Activated CD4-positive, alpha-beta T cell treated with anti-CD3 and anti-CD28 coated beads, Interleukin-10, Interleukin-2, amounts not matched to agents 100 ng/mL and 50 ng/mL, durations not matched to agents 16 hours and 8 hours (primary cell): ENCODE data around the gene VAPA.
"Not testable (repeated sequence)": the region's sequence is repeated elsewhere in the genome, so short reads cannot be mapped to it uniquely, and the experiment has no call there.

Experiments used
- DNase-seq: peaks from one replicate; pipeline ENCODE4 v3.0.0-alpha.2; 2020

VAPA gene

DNA sequence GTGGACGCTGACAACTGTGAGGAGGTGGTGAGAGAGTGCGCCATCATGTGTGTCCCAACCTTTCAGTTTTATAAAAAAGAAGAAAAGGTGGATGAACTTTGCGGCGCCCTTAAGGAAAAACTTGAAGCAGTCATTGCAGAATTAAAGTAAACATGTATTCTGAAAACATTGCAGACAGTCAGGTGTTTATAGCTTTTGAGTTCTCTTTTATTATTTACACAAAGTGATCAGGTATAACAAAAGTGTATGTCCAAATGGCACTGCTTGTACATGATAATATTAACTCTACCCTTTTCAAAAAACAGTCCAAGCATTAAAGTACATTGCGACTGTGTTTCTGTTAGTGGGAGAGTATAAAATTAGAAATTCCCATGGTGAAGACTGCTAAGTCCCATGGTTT, 25.8 kb upstream of the VAPA start:
- DNase-seq, result no peak

- DNase-seq, result no peak
Observed at GRCh38 chr18:9890196-9890595, 23.6 kb upstream of the VAPA start.

- DNase-seq, result no peak
Observed at GRCh38 chr18:9890957-9891356, 22.9 kb upstream of the VAPA start.

DNA sequence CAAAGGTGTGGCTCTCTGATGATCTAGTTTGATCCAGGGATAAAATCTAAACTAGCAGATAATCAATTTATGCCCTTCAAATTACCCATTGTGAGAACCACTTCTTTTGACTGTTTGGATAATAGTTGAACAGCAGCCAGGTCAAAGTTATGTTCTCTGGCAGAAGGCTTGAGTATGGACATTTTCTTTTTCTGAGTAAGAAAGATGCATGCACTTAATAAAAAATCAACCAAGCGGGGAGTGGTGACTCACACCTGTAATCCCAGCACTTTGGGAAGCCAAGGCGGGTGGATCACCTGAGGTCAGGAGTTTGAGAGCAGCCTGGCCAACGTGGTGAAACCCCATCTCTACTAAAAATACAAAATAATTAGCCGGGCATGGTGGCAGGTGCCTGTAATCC, 22.3 kb upstream of the VAPA start:
- DNase-seq, result not testable (repeated sequence)

DNA sequence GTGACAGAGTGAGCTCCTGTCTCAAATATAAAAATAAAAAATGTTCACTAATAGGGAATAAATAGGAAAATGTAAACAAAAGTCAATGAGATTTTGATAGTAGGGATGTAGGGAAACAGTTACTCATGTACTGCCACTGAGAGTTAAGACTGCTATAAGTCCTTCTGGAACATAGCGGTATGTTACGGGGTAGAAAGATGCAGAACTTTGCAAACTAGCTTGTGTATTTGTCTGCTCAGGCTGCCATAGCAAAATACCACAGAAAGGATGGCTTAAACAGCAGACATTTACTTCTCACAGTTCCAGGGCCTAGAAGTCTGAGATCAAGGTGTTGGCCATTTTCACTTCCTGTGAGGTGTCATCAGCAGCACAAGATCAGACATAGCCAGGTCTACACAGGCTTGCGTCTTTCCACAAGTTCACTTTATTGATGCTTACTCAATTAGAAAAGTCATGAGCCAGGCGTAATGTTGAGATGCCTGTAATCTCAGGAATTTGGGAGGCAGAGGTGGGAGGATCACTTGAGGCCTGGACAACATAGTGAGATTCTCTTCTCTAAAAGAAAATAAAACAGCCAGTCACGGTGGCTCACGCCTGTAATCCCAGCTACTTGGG, 19.3 kb upstream of the VAPA start:
- no peak for DNase-seq

DNA sequence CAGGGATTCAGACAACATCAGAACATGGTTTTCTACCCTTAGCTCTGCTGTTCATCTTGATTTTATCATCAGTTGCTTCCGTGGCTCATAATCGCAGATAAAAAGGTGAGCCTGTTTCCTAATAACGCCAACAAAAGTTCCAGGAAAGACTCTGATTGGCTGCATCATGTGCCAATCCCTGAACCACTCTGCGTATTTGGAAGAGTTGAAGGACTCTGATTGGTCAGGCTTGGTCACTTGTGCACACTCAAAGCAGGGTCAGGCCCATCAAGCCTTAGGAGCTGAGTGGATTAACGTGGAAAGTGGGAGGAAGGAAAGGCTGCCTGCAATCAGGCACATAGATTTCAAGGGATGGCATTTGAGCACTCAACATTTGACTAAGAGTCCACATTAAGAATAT, 16.7 kb upstream of the VAPA start:
- DNase-seq, result no peak

DNA sequence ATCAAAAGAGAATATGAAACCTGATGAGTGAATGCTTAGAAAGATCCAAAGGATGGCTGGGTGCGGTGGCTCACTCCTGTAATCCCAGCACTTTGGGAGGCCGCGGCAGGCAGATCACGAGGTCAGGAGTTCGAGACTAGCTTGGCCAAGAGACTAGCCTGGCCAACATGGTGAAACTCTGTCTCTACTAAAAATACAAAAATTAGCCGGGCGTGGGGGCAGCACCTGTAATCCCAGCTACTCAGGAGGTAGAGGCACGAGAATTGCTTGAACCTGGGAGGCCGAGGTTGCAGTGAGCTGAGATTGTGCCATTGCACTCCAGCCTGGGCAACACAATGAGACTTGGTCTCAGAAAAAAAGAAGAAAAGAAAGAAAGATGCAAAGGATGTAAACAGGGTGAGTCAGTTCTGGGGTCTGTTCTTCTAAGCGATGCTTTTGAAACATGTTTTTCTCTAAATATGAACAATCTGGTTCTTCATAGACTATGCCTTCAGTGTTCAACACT, 16.0 kb upstream of the VAPA start:
- DNase-seq, result not testable (repeated sequence)

DNA sequence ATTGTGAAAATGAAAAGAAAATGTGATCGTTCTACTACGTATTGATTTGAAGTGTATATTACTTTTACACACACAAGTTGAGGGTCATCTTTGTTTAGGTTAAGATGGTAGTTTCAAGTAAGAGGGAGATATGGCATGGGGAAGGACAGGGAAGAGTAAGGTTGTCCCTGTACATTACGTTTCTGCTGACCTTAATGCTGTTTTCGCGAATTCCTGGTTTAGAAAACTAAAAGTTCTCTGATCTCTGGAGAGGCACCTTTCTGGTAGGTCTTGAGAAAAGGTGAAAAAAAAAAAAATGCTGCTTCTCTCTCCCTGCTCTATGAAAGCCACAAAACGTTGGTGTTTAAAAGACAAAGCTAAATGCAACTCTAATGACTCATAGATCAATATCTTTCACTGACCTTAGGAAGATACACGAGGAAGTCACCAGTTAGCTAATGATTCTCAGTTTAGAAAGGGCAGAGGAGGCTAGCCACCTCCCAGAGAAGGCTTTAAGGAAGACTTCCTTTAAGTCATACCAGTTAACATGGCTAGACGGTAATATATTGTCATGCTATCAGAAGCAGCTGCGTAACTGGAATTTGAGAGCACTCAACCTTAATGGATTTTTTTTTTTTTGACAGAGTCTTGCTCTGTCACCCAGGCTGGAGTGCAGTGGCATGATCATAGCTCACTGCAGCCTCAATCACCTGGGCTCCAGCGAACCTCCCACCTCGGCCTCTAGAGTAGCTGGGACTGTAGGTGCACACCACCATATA, 14.8 kb upstream of the VAPA start:
- DNase-seq, result peak; percentile 20

DNA sequence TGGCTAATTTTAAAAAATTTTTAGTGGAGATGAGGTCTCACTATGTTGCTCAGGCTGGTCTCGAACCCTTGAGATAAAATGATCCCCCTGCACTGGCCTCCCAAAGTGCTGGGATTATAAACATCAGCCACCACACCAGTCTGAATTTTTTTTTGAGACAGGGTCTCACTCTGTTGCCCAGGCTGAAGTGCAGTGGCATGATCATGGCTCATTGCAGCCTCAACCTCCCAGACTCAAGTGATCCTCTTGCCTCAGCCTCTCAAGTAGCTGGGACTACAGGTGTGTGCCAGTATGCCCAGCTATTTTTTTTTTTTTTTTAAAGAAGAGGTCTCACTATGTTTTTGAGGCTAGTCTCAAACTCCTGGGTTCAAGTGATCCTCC, 14.3 kb upstream of the VAPA start:
- not testable (repeated sequence) for DNase-seq

- DNase-seq, result no peak
Observed at GRCh38 chr18:9900699-9901098, 13.1 kb upstream of the VAPA start.

DNA sequence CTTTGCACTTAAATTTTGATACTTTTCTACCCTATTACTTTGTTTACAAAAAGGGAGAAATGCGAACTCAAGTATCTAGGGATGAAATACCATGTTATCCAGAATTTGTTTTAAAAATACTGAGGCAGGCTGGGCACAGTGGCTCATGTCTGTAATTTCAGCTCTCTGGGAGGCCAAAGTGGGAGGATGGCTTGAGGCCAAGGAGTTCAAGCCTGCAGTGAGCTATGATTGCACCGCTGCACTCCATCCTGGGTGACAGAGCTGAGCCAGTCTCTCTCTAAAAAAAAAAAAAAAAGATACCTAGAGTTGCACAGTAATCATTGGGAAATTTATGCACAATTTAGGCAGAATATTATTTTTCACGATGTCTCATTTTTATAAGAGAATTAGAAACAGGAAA, 12.4 kb upstream of the VAPA start:
- no peak for DNase-seq

GRCh38 chr18:9902264-9902663, 11.6 kb upstream of the VAPA start:
- not testable (repeated sequence) for DNase-seq

DNA sequence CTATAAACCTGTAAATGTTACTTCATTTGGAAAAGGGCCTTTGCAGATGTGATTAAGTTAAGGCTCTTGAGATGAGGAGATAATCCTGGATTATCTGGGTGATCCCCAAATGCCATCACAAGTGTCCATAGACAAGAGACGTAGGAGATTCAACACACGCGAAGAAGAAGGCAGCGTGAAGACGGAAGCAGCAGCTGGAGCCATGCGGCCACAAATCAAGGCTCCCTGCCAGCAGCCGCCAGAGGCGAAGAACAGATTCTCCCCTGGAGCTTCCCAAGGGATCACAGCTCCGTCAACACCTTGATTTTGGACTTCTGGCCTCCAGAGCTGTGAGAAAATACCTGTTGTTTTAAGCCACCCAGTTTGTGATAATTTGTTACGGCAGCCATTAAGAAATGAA, 11.0 kb upstream of the VAPA start:
- no peak for DNase-seq

GRCh38 chr18:9905401-9905922, 8.4 kb upstream of the VAPA start:
- DNase-seq, result no peak

DNA sequence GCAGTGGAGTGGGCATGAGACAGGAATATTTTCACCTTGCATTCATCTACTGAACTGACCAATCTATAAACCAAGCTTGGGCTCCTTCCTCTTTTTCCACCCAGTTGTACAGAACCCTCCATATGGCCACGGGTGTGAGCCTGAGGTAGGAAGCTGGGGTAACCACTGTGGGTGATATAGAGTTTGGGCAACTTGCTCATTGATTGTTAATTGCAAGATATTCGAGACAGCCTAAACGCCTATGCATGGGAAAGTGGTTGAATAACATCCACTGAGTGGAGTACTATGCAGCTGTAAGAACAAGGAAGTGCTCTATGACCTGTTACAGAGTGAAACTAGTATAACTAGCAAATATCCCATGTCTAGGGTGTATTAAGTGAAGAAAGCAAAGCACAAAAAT, 7.3 kb upstream of the VAPA start:
- DNase-seq, result no peak

GRCh38 chr18:9907867-9908266, 5.9 kb upstream of the VAPA start:
- DNase-seq, result no peak

- no peak for DNase-seq
Observed at GRCh38 chr18:9910071-9910470, 3.7 kb upstream of the VAPA start.

GRCh38 chr18:9910661-9911060, 3.2 kb upstream of the VAPA start:
- no peak for DNase-seq

GRCh38 chr18:9911226-9911625, 2.6 kb upstream of the VAPA start:
- no peak for DNase-seq

DNA sequence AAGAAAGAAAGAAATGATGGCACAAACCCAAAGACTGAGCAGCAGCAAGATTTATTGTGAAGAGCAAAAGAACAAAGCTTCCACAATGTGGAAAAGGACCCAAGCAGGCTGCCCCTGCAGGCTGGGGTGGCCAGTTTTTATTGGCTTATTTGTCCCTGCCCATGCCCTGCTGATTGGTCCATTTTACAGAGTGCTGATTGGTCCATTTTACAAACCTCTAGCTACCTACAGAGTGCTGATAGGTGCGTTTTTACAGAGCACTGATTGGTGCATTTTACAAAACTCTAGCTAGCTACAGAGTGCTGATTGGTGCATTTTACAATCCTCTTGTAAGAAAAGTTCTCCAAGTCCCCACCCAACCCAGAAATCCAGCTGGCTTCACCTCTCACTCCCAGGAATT, 1.5 kb upstream of the VAPA start:
- DNase-seq, result not testable (repeated sequence)

- no peak for DNase-seq
Observed at GRCh38 chr18:9913151-9913525, 678 bp upstream of the VAPA start.

DNA sequence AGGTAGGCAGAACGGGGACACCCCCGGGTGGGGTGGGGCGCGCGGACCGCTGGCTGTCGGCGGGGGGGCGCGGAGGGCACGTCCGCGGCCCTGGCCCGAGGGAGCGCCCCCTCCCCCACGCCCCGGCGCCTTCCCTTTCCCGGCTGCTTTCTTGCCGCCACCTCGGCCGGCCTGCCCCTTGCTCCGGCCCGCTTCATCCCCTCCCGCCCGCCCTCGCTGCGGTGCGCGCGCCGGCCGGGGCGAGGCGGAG, 443 bp downstream of the VAPA start:
- DNase-seq, result no peak

DNA sequence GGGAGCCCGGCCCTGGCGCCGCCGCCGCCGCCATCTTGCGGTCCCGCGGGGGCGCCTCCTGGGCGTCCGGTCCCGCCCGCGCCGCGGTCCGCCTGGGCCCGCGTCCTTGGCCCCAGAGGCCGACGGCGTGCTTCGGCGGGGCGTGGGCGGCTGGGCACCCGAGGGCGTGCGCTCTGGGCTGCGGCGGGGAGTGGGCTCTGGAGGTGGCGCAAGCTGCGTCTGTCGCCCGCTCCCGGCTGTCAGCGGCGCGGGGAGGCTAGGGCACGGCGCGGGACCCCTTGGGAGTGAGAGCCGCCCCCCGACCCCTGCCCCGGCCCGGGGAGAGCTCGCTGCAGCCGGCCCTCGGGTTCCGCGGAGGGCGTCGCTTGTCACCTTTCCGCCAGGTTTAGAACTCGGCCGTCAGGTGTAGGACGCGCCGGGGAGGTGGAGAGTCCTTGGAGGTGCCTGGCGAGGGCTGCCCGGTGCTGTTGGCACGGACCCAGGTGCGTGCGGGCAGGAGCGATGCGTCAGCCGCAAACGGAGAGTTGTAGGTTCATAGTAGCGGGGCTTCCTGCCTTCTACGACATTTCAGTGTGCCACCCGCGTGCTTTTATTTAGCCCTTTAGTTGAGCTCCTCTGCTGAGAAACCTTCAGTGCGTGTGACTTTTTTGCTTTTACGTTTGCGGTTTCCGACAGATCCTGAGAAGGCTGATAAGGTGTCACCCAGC, 921 bp downstream of the VAPA start:
- peak; percentile 81 for DNase-seq
